OCI-LY3 (cell line): ENCODE data around the gene MAMLD1.

Experiments used
- H2AFZ ChIP-seq: fragments of 200-600, 300-600 bp; shearing (Covaris generic); 2 replicates; pipeline ENCODE4 v1.6.0; 2014; ENCODE audit warnings: antibody characterized with exemption, low read depth, low read length
- H3K27ac ChIP-seq: fragments of 200-600, 300-600 bp; sonication (generic); 2 replicates; pipeline ENCODE4 v1.5.1; 2014; ENCODE audit warnings: mild to moderate bottlenecking, low read length, moderate library complexity, mixed read lengths
- H3K27me3 ChIP-seq: fragments of 200-600, 300-600 bp; sonication (generic); 2 replicates; pipeline ENCODE4 v1.6.1; 2014; ENCODE audit warnings: low read depth, low read length, mixed read lengths
- H3K36me3 ChIP-seq: fragments of 200-600, 300-600 bp; sonication (generic); replicated peaks from 2 replicates; pipeline ENCODE3; 2014; ENCODE audit warnings: low read depth, low read length, mixed read lengths
- H3K4me1 ChIP-seq: fragments of 300-600, 200-600 bp; sonication (generic); 2 replicates; pipeline ENCODE4 v1.6.1; 2014; ENCODE audit warnings: low read length, mixed read lengths
- H3K4me2 ChIP-seq: fragments of 200-600, 300-600 bp; sonication (generic); 2 replicates; pipeline ENCODE4 v1.6.1; 2014; ENCODE audit warnings: low read length, mixed read lengths
- H3K4me3 ChIP-seq: fragments of 300-600, 200-600 bp; sonication (generic); 2 replicates; pipeline ENCODE4 v1.5.1; 2014; ENCODE audit warnings: antibody characterized with exemption, mild to moderate bottlenecking, low read length, moderate library complexity
- H3K79me2 ChIP-seq: fragments of 300-600, 200-600 bp; shearing (Covaris generic); 2 replicates; pipeline ENCODE4 v1.6.1; 2014; ENCODE audit warnings: mild to moderate bottlenecking, low read length, mixed read lengths
- H3K9ac ChIP-seq: fragments of 300-600, 200-600 bp; shearing (Covaris generic); 2 replicates; pipeline ENCODE4 v1.6.0; 2014; ENCODE audit warnings: mild to moderate bottlenecking, low read length, moderate library complexity
- H3K9me3 ChIP-seq: fragments of 200-600, 300-600 bp; shearing (Covaris generic); 2 replicates; pipeline ENCODE4 v1.6.1; 2014; ENCODE audit warnings: low read length, mixed read lengths; ENCODE audit not compliant: insufficient read depth
- H4K20me1 ChIP-seq: fragments of 200-600, 300-600 bp; sonication (generic); 2 replicates; pipeline ENCODE4 v1.6.1; 2016; ENCODE audit warnings: low read length, mixed read lengths; ENCODE audit not compliant: insufficient read depth
- EZH2phosphoT487 ChIP-seq: fragments of 200-600 bp; shearing (Covaris generic); IDR thresholded peaks from 2 replicates; pipeline ENCODE4 v1.6.1; 2018; ENCODE audit warnings: antibody characterized with exemption, mixed run types, low read depth
- TF ChIP-seq, protein P1 (sequence below): fragments of 200-600, 300-600 bp; sonication (generic); IDR thresholded peaks from 2 replicates; pipeline ENCODE4 v1.5.1; 2014; ENCODE audit warnings: antibody characterized with exemption, low read length, low read depth

MAMLD1 gene

DNA sequence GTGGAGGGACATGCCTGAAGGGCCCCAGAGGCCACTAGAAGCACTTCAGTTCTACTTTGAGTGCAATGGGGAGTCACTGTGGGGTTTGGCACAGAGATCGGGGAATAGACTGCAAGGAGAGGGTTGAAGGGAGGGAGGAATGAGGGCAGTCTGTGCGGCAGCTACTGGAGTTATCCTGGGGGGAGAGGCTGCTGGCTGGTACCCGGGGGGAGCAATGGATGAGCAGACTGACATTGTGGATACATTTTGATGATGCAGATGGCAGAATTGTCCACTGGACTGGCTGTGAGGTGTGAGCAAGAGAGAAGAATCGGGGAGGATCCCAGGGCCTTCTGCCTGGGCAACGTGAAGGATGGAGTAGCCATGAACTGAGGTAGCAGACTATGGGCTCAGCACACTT lies 2.8 kb upstream of the MAMLD1 start:
- Histone ChIP-seq H3K79me2 (no peaks in the 10 kb centered on the region), H3K9me3 (no peaks in the 10 kb centered on the region), H2AFZ (no peak overlapping the region), H4K20me1 (no peaks in the 10 kb centered on the region), H3K27ac (no peak overlapping the region), H3K9ac (no peak overlapping the region), H3K4me2 (no peak overlapping the region), H3K4me1 (no peaks in the 10 kb centered on the region), H3K27me3 (peaks cover 10% of the 10 kb centered on the region), H3K36me3 (no peaks in the 10 kb centered on the region), H3K4me3 (no peak overlapping the region)
- TF ChIP-seq EZH2phosphoT487, result no peak
- TF ChIP-seq, protein P1, sequence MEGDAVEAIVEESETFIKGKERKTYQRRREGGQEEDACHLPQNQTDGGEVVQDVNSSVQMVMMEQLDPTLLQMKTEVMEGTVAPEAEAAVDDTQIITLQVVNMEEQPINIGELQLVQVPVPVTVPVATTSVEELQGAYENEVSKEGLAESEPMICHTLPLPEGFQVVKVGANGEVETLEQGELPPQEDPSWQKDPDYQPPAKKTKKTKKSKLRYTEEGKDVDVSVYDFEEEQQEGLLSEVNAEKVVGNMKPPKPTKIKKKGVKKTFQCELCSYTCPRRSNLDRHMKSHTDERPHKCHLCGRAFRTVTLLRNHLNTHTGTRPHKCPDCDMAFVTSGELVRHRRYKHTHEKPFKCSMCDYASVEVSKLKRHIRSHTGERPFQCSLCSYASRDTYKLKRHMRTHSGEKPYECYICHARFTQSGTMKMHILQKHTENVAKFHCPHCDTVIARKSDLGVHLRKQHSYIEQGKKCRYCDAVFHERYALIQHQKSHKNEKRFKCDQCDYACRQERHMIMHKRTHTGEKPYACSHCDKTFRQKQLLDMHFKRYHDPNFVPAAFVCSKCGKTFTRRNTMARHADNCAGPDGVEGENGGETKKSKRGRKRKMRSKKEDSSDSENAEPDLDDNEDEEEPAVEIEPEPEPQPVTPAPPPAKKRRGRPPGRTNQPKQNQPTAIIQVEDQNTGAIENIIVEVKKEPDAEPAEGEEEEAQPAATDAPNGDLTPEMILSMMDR, result no peak

DNA sequence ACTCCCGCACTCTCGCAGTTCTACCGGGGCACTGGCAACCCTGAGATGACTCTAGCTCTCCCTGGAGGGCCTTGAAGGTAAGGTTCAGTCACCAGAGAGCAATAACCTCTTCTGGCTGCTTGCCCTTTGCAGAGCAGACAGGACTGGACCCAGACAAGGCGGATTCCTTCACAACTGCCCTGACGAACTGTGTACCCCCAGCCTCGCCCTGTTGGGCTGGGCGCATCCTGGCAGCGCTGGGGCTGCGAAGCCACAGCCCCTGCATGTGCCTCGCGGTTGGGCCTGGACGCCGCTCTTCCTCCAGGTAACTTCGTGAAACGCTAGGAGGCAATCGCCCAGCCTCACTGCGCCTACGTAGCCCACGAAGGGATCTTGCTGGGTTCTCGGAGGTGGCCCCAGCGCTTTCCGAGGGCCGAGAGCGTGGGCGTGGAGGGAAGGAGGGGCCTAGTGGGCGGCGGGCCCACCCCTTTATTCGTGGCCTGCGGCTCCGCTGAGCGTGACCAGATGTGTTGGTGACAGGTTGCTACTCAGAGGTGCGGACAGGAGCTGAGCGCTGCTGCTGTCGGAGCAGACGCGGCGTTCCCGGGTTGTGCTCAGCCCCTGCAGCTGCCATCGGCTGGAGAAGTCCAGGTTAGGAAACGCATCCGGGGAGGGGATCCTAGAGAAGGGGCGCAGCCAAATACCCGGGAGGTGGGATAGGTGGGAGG lies 1.9 kb upstream of the MAMLD1 start:
- H3K36me3 ChIP-seq, result no peaks in the 10 kb centered on the region
- H3K27ac ChIP-seq, result no peak overlapping the region
- no peak overlapping the region for H3K4me3 ChIP-seq
- no peaks in the 10 kb centered on the region for H3K9me3 ChIP-seq
- peaks cover under 1% of the 10 kb centered on the region; the same call in 1 of the 2 replicates for H3K4me1 ChIP-seq
- no peak overlapping the region for H2AFZ ChIP-seq
- H3K9ac ChIP-seq, result no peak overlapping the region
- no peak for TF ChIP-seq EZH2phosphoT487
- TF ChIP-seq, protein P1, result no peak
- peaks cover 15% of the 10 kb centered on the region for H3K27me3 ChIP-seq
- no peaks in the 10 kb centered on the region for H3K79me2 ChIP-seq
- H4K20me1 ChIP-seq, result no peaks in the 10 kb centered on the region
- H3K4me2 ChIP-seq, result no peak overlapping the region

DNA sequence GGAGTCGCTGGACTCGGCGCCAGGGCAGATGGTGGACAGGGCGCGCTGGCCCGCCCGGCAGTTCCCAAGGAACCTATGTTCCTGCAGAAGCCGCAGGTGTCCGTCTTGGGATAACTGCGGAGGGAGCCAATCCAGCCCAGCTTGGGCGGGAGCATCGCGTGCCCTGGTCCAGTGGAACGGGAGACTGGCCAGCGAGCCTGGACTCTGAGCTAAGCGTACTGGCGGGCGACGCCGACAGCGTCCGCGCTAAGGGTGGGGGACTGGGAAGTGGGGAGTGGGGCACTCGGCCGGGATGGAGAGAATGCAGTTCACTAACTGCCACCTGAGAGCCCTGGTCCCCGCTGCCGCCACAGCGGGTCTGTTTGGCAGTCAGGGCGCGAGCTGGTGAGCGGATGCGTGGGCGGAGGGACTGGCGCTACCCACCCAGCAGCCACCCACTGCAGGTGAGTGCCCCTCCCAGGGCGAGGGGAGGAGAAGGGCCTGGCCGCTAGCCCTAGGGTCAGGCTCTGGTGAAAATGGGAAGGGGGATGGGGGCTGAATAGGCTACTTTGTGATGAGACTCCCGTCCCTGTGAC lies 1.3 kb upstream of the MAMLD1 start:
- Histone ChIP-seq H3K4me3 (no peak overlapping the region), H3K27ac (no peak overlapping the region), H3K36me3 (no peaks in the 10 kb centered on the region), H3K9ac (no peak overlapping the region), H3K27me3 (peaks cover 15% of the 10 kb centered on the region), H3K4me2 (no peak overlapping the region), H2AFZ (no peak overlapping the region), H4K20me1 (no peaks in the 10 kb centered on the region), H3K9me3 (no peaks in the 10 kb centered on the region), H3K4me1 (peaks cover 7% of the 10 kb centered on the region; the same call in 1 of the 2 replicates), H3K79me2 (no peaks in the 10 kb centered on the region)
- TF ChIP-seq, protein P1, result no peak
- no peak for TF ChIP-seq EZH2phosphoT487

DNA sequence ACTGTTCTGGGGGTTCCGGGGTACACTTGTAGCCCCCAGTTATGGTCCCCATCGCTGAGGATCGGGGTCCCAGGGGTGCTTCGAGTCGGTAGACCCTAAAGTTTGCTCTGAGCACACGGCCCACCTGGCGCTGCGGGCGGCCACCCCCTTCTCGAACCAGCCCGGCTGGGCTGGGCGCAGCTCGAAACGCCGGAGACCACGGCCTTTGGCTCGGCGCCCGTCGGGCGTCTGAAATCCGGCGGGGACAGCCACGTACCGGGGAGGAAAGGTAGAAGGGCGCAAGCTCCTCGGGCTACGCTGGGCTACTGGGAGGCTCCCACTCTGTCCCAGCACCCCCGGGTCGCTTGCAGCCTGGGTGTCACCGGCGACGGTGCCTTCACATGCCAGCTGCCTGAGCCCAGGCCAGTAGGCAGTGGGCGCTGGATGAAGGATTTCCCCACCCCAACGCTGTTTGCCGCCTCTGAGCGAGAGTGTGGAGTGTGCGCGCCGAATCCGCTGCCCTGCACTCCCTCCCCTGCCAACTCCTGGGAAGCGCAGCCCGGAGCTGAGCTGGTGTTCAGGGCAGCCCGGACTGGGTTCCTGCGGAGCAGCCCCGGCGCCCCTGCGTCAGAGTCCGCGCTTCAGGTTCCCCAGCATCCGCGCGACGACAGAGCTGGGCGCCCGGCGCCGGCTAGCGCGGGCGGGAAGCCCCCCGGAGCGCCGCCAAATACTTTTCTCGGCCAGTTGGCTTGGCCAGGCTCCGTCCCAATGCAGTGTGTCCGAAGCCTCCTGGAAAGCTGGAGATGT lies 637 bp downstream of the MAMLD1 start:
- no peak overlapping the region for H2AFZ ChIP-seq
- TF ChIP-seq EZH2phosphoT487, result no peak
- TF ChIP-seq, protein P1, result no peak
- peak overlapping the region; percentile 69 for H3K4me2 ChIP-seq
- no peak overlapping the region for H3K27ac ChIP-seq
- H3K9me3 ChIP-seq, result no peaks in the 10 kb centered on the region
- peaks cover 15% of the 10 kb centered on the region for H3K27me3 ChIP-seq
- H3K4me3 ChIP-seq, result peak overlapping the region; percentile 77
- no peak overlapping the region for H3K9ac ChIP-seq
- H4K20me1 ChIP-seq, result no peaks in the 10 kb centered on the region
- no peaks in the 10 kb centered on the region for H3K79me2 ChIP-seq
- no peaks in the 10 kb centered on the region for H3K36me3 ChIP-seq
- H3K4me1 ChIP-seq, result peaks cover 8% of the 10 kb centered on the region; the same call in 1 of the 2 replicates
